OCI-LY1 (cell line): ENCODE results near the gene NACC2.

Experiments
- H2AFZ ChIP-seq: fragments of 200-600 bp; sonication (generic), shearing (Covaris generic); 2 replicates; pipeline ENCODE4 v1.6.0; 2014; ENCODE audit warnings: antibody characterized with exemption, mild to moderate bottlenecking, low read length
- H3F3A ChIP-seq: fragments of 200-600 bp; sonication (generic), shearing (Covaris generic); 2 replicates; pipeline ENCODE4 v1.6.0; 2014; ENCODE audit warnings: mild to moderate bottlenecking, antibody characterized with exemption, low read length, moderate library complexity; ENCODE audit not compliant: insufficient read depth
- H3K27ac ChIP-seq: fragments of 200-600 bp; sonication (generic); 2 replicates; pipeline ENCODE4 v1.5.1; 2014; ENCODE audit warnings: low read length, mixed run types, mild to moderate bottlenecking, low read depth; ENCODE audit not compliant: poor library complexity, severe bottlenecking
- H3K27me3 ChIP-seq: fragments of 200-600 bp; sonication (generic); 2 replicates; pipeline ENCODE4 v1.6.0; 2014; ENCODE audit warnings: antibody characterized with exemption, mild to moderate bottlenecking, low read length, moderate library complexity; ENCODE audit not compliant: insufficient read depth
- H3K36me3 ChIP-seq: fragments of 200-600 bp; sonication (generic); 2 replicates; pipeline ENCODE4 v1.6.1; 2014; ENCODE audit warnings: mild to moderate bottlenecking, antibody characterized with exemption, low read length, moderate library complexity, mixed read lengths; ENCODE audit not compliant: insufficient read depth
- H3K4me1 ChIP-seq: fragments of 200-600 bp; sonication (generic); 2 replicates; pipeline ENCODE4 v1.5.1; 2014; ENCODE audit warnings: mild to moderate bottlenecking, low read length, moderate library complexity; ENCODE audit not compliant: insufficient read depth, severe bottlenecking
- H3K4me2 ChIP-seq: fragments of 200-600 bp; sonication (generic), shearing (Covaris generic); 2 replicates; pipeline ENCODE4 v1.6.1; 2014; ENCODE audit warnings: low read length
- H3K4me3 ChIP-seq: fragments of 200-600 bp; sonication (generic); 2 replicates; pipeline ENCODE4 v1.5.1; 2014; ENCODE audit warnings: low read length, low read depth, mild to moderate bottlenecking, mixed read lengths; ENCODE audit not compliant: poor library complexity, severe bottlenecking
- H3K79me2 ChIP-seq: fragments of 200-600 bp; shearing (Covaris generic); 2 replicates; pipeline ENCODE4 v1.6.1; 2016; ENCODE audit warnings: mixed run types, low read length, mixed read lengths; ENCODE audit not compliant: insufficient read depth
- H3K9ac ChIP-seq: fragments of 200-600 bp; sonication (generic), shearing (Covaris generic); 2 replicates; pipeline ENCODE4 v1.6.1; 2014; ENCODE audit warnings: mild to moderate bottlenecking, low read length, mixed read lengths
- H3K9me2 ChIP-seq: fragments of 200-600 bp; sonication (generic), shearing (Covaris generic); 2 replicates; pipeline ENCODE4 v1.6.1; 2014; ENCODE audit warnings: low read depth, mild to moderate bottlenecking, low read length, mixed read lengths
- H3K9me3 ChIP-seq: fragments of 200-600 bp; shearing (Covaris generic); 2 replicates; pipeline ENCODE4 v1.6.1; 2014; ENCODE audit warnings: low read length, mixed read lengths
- H4K20me1 ChIP-seq: fragments of 200-600 bp; sonication (generic), shearing (Covaris generic); 2 replicates; pipeline ENCODE4 v1.6.0; 2016; ENCODE audit warnings: mild to moderate bottlenecking, low read length; ENCODE audit not compliant: insufficient read depth
- EZH2 ChIP-seq: fragments of 200-600 bp; sonication (generic), shearing (Covaris generic); IDR thresholded peaks from 2 replicates; pipeline ENCODE4 v1.8.0; 2017; ENCODE audit warnings: borderline replicate concordance, mixed run types, mild to moderate bottlenecking, antibody characterized with exemption, low read length, moderate library complexity, mixed read lengths
- TF ChIP-seq, protein P1 (sequence below): fragments of 200-600 bp; sonication (generic), shearing (Covaris generic); IDR thresholded peaks from 2 replicates; pipeline ENCODE4 v1.5.1; 2017; ENCODE audit warnings: mild to moderate bottlenecking, antibody characterized with exemption, low read length, moderate library complexity, mixed read lengths

The NACC2 gene

DNA sequence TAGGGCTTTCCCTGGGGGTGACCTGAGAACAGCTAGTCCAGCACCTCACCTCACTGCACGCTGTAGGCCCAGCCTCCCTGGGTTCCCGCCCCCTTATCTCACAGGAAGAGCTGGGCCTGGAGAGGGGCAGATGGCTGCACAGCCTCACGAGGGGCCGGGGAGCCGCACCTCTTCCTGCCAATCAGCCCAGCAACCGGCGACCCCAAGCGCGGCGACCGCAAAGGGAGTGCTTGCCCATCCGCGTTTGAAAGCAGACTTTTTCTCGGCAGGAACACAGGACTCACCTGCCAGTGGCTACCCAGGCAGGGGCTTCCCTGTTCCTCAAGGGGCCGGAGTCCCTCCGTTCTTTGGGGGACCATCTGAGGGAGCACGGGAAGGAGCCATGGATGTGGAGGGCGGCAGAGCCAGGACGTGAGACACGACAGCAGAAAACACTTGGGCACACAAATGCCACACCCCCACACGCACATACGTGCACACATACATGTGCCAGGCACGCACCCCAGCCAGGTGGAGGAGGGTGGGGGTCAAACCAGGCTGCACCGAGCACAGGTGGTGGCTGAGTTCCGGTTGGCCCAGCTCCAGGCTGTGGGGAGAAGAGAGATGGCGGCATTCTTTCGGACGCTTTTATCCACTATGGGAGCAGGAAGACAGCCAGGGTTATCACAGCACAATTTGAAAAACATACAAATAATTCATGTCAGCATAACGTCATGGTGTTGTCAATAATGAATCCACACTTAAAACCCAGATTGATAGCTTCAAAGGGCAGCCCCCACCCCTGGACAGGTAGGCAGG, 12.3 kb upstream of the NACC2 start:
- Histone ChIP-seq H3K4me1 (peaks cover 59% of the 10 kb centered on the region), H3K4me2 (peak overlapping the region; percentile 40; the same call in 1 of the 2 replicates), H3F3A (no peaks in the 10 kb centered on the region), H3K79me2 (no peaks in the 10 kb centered on the region), H3K36me3 (no peaks in the 10 kb centered on the region), H3K4me3 (peak overlapping the region; percentile 33), H3K9me3 (no peaks in the 10 kb centered on the region), H3K27ac (peak overlapping the region; percentile 68), H3K9me2 (no peaks in the 10 kb centered on the region), H2AFZ (no peak overlapping the region), H4K20me1 (no peaks in the 10 kb centered on the region), H3K27me3 (no peaks in the 10 kb centered on the region), H3K9ac (peak overlapping the region; percentile 26; the same call in 1 of the 2 replicates)
- TF ChIP-seq, protein P1, sequence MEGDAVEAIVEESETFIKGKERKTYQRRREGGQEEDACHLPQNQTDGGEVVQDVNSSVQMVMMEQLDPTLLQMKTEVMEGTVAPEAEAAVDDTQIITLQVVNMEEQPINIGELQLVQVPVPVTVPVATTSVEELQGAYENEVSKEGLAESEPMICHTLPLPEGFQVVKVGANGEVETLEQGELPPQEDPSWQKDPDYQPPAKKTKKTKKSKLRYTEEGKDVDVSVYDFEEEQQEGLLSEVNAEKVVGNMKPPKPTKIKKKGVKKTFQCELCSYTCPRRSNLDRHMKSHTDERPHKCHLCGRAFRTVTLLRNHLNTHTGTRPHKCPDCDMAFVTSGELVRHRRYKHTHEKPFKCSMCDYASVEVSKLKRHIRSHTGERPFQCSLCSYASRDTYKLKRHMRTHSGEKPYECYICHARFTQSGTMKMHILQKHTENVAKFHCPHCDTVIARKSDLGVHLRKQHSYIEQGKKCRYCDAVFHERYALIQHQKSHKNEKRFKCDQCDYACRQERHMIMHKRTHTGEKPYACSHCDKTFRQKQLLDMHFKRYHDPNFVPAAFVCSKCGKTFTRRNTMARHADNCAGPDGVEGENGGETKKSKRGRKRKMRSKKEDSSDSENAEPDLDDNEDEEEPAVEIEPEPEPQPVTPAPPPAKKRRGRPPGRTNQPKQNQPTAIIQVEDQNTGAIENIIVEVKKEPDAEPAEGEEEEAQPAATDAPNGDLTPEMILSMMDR, result no peak
- no peak for TF ChIP-seq EZH2

DNA sequence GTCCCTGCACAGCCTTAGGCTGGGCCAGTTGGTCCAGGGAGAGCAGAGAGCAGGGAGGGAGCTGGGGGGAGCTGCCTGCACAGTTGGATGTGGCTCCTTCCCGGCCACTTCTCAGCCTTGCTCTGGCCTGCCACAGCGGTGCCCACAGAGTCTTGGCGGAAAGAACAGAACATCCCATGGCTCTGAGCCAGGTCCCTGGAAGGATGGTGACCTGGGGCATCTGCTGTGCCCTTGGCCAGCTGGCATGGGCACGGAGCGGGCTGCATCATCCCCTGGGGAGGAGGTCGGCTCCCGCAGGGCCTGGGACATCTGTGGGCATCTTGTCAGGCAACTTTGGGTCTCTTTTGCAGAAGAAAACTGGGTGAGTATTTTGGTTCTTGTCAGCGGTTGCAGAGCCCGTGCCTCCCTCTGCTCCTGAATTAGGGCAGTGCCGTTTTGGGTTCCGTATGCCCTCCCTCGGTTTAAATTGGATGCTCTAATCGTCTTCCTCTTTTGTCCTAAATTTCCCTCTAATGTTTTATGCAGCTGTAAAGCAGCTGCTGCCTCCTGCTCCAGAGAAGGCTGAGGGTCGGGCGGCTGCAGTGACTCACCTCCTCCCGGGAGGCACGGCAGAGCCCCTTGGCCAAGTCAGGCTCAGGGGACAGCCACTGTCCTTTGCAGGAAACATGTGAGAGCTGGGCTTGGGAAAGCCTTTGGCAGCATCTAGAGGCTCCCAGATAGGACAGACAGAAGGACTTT, 10.5 kb upstream of the NACC2 start:
- Histone ChIP-seq H3K27me3 (no peaks in the 10 kb centered on the region), H3K79me2 (no peaks in the 10 kb centered on the region), H3K4me2 (no peak overlapping the region), H3K9ac (no peak overlapping the region), H3K9me2 (no peaks in the 10 kb centered on the region), H4K20me1 (no peaks in the 10 kb centered on the region), H3F3A (no peaks in the 10 kb centered on the region), H3K9me3 (no peaks in the 10 kb centered on the region), H2AFZ (no peak overlapping the region), H3K27ac (no peak overlapping the region), H3K36me3 (no peaks in the 10 kb centered on the region), H3K4me1 (peaks cover 42% of the 10 kb centered on the region), H3K4me3 (no peak overlapping the region)
- TF ChIP-seq, protein P1, result no peak
- TF ChIP-seq EZH2, result no peak

DNA sequence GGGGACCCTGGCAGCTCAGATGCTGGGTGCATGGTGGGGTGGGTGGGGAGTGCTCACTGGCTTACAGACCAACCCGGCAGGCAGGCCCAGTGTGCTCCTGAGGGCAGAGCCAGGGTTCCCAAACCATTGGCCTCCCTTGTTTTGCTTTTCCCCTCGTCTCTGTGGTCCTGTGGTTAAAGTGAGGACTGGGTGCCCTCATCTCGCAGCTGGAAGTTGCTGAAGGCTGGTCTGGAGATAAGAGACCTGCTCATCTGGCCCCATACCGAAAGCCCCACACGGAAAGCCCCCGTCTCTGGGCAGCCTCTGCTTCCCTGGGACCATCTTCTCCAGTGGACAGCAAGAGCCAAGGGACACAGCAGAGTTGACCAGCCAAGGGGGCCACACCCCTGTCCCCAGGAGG, 9.8 kb upstream of the NACC2 start:
- TF ChIP-seq, protein P1, result no peak
- no peak for TF ChIP-seq EZH2
- H3K27me3 ChIP-seq, result no peaks in the 10 kb centered on the region
- H3K9me3 ChIP-seq, result no peaks in the 10 kb centered on the region
- H3K9me2 ChIP-seq, result no peaks in the 10 kb centered on the region
- no peak overlapping the region for H3K4me3 ChIP-seq
- H3K27ac ChIP-seq, result no peak overlapping the region
- H3K36me3 ChIP-seq, result no peaks in the 10 kb centered on the region
- H2AFZ ChIP-seq, result no peak overlapping the region
- H3K4me1 ChIP-seq, result peaks cover 35% of the 10 kb centered on the region
- H3K4me2 ChIP-seq, result no peak overlapping the region
- no peaks in the 10 kb centered on the region for H3K79me2 ChIP-seq
- no peaks in the 10 kb centered on the region for H3F3A ChIP-seq
- no peak overlapping the region for H3K9ac ChIP-seq
- H4K20me1 ChIP-seq, result no peaks in the 10 kb centered on the region
